Embryonic facial prominence (tissue), 1 donor: Measurements from ENCODE around the gene SMAD2.
"Not testable (repeated sequence)": the region's sequence is repeated elsewhere in the genome, so short reads cannot be mapped to it uniquely, and the experiment has no call there.

Experiments used
- DNase-seq: peaks from one replicate; pipeline ENCODE4 v3.0.0-alpha.2; 2016; ENCODE audit errors: extremely low spot score

Gene SMAD2

GRCh38 chr18:47793609-47794008 lies 136.8 kb downstream of the SMAD2 start:
- DNase-seq: no peak

GRCh38 chr18:47791461-47791985 lies 138.9 kb downstream of the SMAD2 start:
- no peak for DNase-seq

GRCh38 chr18:47790036-47790435 lies 140.4 kb downstream of the SMAD2 start:
- DNase-seq: no peak

GRCh38 chr18:47788621-47789020 lies 141.8 kb downstream of the SMAD2 start:
- DNase-seq: no peak

- DNase-seq: no peak
Observed at GRCh38 chr18:47781561-47781960, 148.9 kb downstream of the SMAD2 start.

GRCh38 chr18:47780011-47780725 lies 150.3 kb downstream of the SMAD2 start:
- no peak for DNase-seq

- no peak for DNase-seq
Observed at GRCh38 chr18:47779381-47779780, 151.1 kb downstream of the SMAD2 start.

GRCh38 chr18:47777626-47778025 lies 152.8 kb downstream of the SMAD2 start:
- DNase-seq: no peak

- DNase-seq: no peak
Observed at GRCh38 chr18:47775961-47776360, 154.5 kb downstream of the SMAD2 start.

GRCh38 chr18:47773931-47774330 lies 156.5 kb downstream of the SMAD2 start:
- DNase-seq: no peak

- DNase-seq: no peak
Observed at GRCh38 chr18:47772374-47773248, 157.8 kb downstream of the SMAD2 start.

GRCh38 chr18:47771922-47772321 lies 158.5 kb downstream of the SMAD2 start:
- no peak for DNase-seq

- DNase-seq: no peak
Observed at GRCh38 chr18:47767699-47768098, 162.8 kb downstream of the SMAD2 start.

GRCh38 chr18:47767198-47767597 lies 163.3 kb downstream of the SMAD2 start:
- DNase-seq: not testable (repeated sequence)
